Measurements from ENCODE around the gene FXYD1. TPM values are rescaled to one million over a fixed set of nuclear protein-coding genes. Genes with fewer than 3 reads are reported as not detected.

Gene FXYD1
- total RNA-seq, 1 donor from 2014 or later = not detected

DNA sequence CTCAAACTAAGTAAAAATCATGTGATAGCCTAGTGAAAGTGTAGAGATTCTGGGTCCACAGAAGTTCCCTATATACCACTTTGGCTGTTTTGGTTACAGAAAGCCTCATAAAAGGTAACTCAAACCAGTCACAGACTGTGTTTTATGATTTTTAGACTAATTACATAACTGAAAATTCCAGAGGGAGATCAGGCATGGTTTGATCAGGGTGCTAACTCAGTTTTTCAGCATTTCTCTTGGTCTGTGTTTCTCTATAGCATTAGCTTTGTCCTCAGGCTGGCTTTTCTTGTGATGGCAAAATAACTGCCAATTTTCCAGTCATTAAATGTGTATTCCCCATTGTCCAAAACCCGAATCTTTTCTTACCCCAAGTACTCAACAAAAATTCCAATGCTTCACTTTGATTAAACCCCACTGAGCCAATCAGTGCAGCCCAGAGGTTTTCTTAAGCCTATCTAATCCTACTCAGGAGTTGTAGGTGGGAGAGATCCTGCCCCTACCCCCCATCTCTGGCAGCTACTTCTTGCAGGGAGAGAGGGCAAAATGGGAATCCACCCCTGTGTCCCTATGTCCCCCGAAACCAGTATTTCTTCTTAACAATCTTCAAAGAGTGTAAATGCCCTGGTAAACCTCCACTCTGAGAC lies 31.6 kb upstream of the FXYD1 start:
- no peak for FAIRE-seq
- no peak for DNase-seq (ENCODE audit: low spot score in 2 of 2)

GRCh38 chr19:35107545-35107944 lies 31.1 kb upstream of the FXYD1 start:
- peak; percentile 68 to 82 for DNase-seq (ENCODE audit: low spot score in 2 of 2)

GRCh38 chr19:35108730-35109129 lies 29.9 kb upstream of the FXYD1 start:
- DNase-seq (ENCODE audit: low spot score in 2 of 2) (no peak), FAIRE-seq (no peak)

More at GRCh38 chr19:35107545-35107944, 31.1 kb upstream of the FXYD1 start:
- peak; percentile 28 for FAIRE-seq

GRCh38 chr19:35109395-35110112 lies 29.1 kb upstream of the FXYD1 start:
- no peak for DNase-seq (ENCODE audit: low spot score in 2 of 2)
- FAIRE-seq = no peak

DNA sequence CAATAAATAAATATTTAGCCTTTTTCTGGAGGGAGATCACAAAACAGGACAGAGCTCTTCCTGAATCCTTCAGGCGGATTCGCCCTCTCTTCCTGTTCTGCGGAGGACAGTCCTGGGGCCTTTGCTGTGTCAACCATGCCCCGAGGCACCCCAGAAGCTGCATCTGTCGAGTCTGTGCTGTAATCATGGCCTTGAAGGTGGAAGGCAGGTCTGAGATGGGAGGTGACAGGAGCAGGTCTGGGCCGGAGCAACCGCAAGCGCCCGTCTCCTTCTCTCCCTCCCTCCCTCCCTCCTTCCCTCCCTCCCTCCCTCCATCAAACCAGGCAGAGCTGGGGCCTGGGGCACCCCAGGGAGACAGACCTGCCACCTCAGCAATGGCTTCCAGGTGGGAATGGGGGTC lies 27.6 kb upstream of the FXYD1 start:
- DNase-seq (ENCODE audit: low spot score in 2 of 2) = no peak
- no peak for FAIRE-seq

DNA sequence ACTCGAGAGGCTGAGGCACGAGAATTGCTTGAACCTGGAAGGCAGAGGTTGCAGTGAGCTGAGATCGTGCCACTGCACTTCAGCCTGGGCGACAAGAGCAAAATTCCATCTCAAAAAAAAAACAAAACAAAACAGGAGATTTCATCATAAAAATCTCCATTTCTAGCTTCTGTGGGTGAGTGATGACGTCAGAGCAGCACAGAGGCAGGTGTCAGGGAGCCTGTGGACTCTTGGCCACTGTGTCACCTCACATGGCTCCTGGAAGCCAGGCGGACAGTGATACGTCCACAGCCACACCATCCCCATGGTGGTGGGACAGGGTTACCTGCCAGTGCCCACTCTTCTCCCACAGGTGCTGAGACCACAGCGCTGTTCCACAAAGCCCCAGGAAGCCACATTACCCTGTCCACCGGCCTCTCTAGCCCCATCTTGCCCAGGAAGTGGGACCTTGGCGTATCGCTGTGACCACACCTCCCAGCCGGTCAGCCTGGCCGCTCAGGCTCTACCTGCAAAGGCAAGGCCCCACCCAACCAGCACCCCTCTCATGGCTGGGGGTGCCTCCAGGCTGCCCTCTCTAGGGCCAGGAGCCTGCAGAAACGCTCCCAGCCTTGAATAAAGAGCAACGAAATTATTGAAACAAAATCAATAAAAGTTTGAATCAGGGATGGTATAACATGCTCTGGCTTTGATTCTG lies 25.5 kb upstream of the FXYD1 start:
- DNase-seq (ENCODE audit: low spot score in 2 of 2) = no peak
- FAIRE-seq = no peak

GRCh38 chr19:35114353-35115176 lies 24.1 kb upstream of the FXYD1 start:
- peak; percentile 74 to 81 for DNase-seq (ENCODE audit: low spot score in 2 of 2)
- FAIRE-seq = no peak

DNA sequence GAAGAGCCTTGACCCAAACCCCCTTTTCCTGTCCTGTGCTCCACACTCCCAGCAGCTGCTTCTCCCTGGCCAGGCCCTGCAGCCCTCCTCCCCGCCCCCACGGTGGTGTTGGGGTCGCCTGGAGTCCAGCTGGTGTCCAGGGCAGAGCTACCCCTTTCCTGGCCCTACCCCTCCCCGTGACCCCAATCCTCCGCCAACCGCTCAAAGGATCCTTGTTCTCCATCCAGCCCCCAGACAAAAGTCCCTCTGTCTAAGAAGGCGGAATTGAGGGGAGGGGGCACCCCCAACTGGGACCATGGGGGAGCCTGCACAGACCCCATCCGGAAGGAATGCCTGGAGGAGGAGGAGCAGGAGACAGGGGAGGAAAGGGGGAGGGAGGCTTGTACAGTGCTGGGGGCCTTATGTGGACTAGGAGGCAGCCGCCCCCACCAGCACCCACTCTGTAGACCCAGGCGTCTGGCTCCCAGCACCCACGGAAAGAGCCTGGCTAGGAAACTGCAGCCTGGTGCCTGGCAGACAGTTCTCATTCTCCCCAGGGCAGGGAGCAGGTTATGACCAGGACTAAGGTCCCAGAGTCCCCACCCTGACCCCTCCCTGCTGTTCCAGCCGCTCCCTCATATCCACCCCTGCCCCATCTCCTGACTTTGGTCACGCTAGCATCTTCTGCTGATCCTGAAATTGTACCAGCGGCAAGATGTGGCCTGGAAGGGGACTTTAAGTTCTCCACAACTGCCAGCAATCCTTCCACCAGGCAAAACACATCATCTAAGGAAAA lies 23.3 kb upstream of the FXYD1 start, which contains the start of gene FXYD3:
Gene FXYD3 (plus strand): TSS at position 647 of the 775 bp plus-strand sequence. CDS start 3,554 bp downstream, outside the sequence.
- DNase-seq (ENCODE audit: low spot score in 2 of 2) (peak; percentile 63 to 79), FAIRE-seq (no peak)

- FAIRE-seq (no peak), DNase-seq (ENCODE audit: low spot score in 2 of 2) (no peak)
These were observed 22.4 kb upstream of the FXYD1 start for GRCh38 chr19:35116072-35116801.

DNA sequence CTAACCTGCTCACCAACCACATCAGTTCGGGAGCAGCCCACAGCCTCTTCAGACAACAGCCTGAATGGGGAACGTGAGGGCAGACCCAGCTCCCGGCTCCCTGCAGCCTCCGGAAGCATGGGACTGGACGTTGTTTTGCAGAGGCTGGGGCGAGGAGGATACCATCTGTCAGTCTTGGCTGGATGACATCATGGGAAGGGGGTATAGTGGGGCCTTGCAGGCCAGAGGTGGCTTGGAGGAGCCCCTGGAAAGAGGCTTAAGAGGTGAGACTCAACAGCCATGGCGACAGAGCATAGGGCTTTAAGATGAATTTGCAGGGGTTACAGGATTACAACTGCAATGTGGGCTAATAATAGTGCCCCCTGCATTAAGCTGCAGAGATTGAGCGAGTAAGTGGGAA lies 21.5 kb upstream of the FXYD1 start:
- no peak for DNase-seq (ENCODE audit: low spot score in 2 of 2)
- no peak for FAIRE-seq

GRCh38 chr19:35117799-35118198 lies 20.8 kb upstream of the FXYD1 start:
- no peak for FAIRE-seq
- no peak for DNase-seq (ENCODE audit: low spot score in 2 of 2)

DNA sequence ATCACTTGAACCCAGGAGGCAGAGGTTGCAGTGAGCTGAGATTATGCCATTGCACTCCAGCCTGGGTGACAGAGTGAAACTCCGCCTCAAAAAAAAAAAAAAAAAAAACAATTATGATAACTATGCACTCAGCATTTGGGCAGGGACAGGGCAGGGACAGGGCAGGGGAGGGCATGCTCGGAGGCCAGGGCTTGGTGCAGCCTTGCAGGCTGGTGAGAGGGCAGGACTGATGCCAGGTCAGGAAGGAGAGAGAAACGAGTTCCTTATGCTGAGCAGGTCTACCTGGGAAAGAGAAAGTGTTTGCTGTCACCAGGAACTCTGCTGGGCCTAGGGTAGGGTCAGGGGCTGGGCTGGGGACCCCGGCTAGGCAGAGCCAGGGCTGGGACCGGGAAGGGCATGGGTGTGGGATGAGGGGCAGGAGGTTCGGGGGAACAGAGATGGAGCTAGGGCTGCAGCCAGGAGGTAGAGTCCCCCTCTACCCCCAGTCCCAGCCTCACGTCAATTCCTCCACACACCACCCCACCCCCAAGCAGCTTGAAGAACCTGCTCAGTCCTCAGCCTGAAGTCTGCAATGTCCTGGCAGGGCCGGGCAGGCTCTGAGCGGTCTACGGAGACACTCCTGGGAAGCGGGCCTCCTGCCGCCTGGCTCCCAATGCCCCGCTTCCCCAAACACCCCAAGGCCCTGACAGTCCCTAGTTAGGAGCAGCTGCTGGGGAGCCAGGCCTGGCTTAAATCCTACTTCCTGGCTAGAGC lies 20.2 kb upstream of the FXYD1 start:
- no peak for DNase-seq (ENCODE audit: low spot score in 2 of 2)
- no peak for FAIRE-seq

- DNase-seq (ENCODE audit: low spot score in 2 of 2) (no peak), FAIRE-seq (no peak)
These were observed 19.5 kb upstream of the FXYD1 start for GRCh38 chr19:35119091-35119490.

GRCh38 chr19:35119578-35120155 lies 19.0 kb upstream of the FXYD1 start:
- DNase-seq (ENCODE audit: low spot score in 2 of 2) (no peak), FAIRE-seq (no peak)

DNA sequence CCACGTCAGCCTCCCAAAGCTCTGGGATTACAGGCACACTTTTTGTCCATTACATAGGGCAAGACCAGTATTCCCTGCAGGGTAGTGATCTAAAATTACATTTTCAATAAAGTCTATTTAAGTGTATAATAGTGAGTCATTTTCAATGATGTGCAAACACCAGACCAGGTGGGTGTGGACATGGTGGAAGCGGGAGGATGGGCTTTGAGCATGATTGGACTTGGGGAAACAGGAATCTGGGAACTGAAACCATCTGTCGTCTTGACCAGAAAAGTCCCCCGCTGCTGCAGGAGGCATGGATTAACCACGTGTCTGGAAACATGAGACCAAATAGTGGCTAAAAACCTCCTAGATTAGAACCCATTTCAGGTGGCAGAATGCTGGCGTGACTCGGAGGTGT lies 18.1 kb upstream of the FXYD1 start:
- DNase-seq (ENCODE audit: low spot score in 2 of 2) (no peak), FAIRE-seq (no peak)

GRCh38 chr19:35120898-35121297 lies 17.7 kb upstream of the FXYD1 start:
- no peak for FAIRE-seq
- DNase-seq (ENCODE audit: low spot score in 2 of 2) = no peak

GRCh38 chr19:35122687-35123551 lies 15.7 kb upstream of the FXYD1 start:
- DNase-seq (ENCODE audit: low spot score in 2 of 2) (no peak), FAIRE-seq (no peak)
